Esophagus mucosa (tissue), 1 donor: Measurements from ENCODE around the gene NNT. TPM values are rescaled to one million over a fixed set of nuclear protein-coding genes. Genes with fewer than 3 reads are reported as not detected.
"Not testable (repeated sequence)": the region's sequence is repeated elsewhere in the genome, so short reads cannot be mapped to it uniquely, and the experiment has no call there.

Experiments used
- ATAC-seq: fragments of 200-7000 bp; cut with Tn5 transposase; one replicate; pipeline ENCODE4 v1.9.1; 2020
- total RNA-seq: library from RNA; stranded (reverse); gene quantifications from one replicate; pipeline ENCODE4 v1.2.4, GENCODE V29; 2023
- donor health status: DM: yes; HTN: yes; CAD: no.

Gene NNT
- total RNA-seq, 1 donor from 2014 or later: 34.2 TPM

GRCh38 chr5:43674536-43674935 lies 71.6 kb downstream of the NNT start:
- ATAC-seq: no peak

GRCh38 chr5:43675357-43675756 lies 72.4 kb downstream of the NNT start:
- ATAC-seq: no peak

- no peak for ATAC-seq
Measured at GRCh38 chr5:43676083-43676840, 73.3 kb downstream of the NNT start.

- no peak for ATAC-seq
Measured at GRCh38 chr5:43677253-43677652, 74.3 kb downstream of the NNT start.

- no peak for ATAC-seq
Measured at GRCh38 chr5:43679214-43679613, 76.2 kb downstream of the NNT start.

- no peak for ATAC-seq
Measured at GRCh38 chr5:43680286-43680685, 77.3 kb downstream of the NNT start.

GRCh38 chr5:43683884-43684471 lies 81.0 kb downstream of the NNT start:
- ATAC-seq: no peak

GRCh38 chr5:43685252-43685950 lies 82.4 kb downstream of the NNT start:
- ATAC-seq: no peak

- ATAC-seq: no peak
Measured at GRCh38 chr5:43687275-43687674, 84.3 kb downstream of the NNT start.

GRCh38 chr5:43691275-43691674 lies 88.3 kb downstream of the NNT start:
- no peak for ATAC-seq

- ATAC-seq: no peak
Measured at GRCh38 chr5:43691893-43692292, 88.9 kb downstream of the NNT start.

- ATAC-seq: no peak
Measured at GRCh38 chr5:43693411-43693810, 90.4 kb downstream of the NNT start.

GRCh38 chr5:43694027-43694426 lies 91.0 kb downstream of the NNT start:
- no peak for ATAC-seq

GRCh38 chr5:43696444-43696843 lies 93.5 kb downstream of the NNT start:
- not testable (repeated sequence) for ATAC-seq

GRCh38 chr5:43699910-43700309 lies 96.9 kb downstream of the NNT start:
- ATAC-seq: no peak

GRCh38 chr5:43700601-43701000 lies 97.6 kb downstream of the NNT start:
- ATAC-seq: no peak

- ATAC-seq: no peak
Measured at GRCh38 chr5:43701227-43701626, 98.2 kb downstream of the NNT start.

- no peak for ATAC-seq
Measured at GRCh38 chr5:43702293-43702692, 99.3 kb downstream of the NNT start.

- ATAC-seq: no peak
Measured at GRCh38 chr5:43702815-43703214, 99.8 kb downstream of the NNT start.

- no peak for ATAC-seq
Measured at GRCh38 chr5:43704243-43704642, 101.3 kb downstream of the NNT start.

GRCh38 chr5:43706576-43706975 lies 103.6 kb downstream of the NNT start:
- ATAC-seq: not testable (repeated sequence)

GRCh38 chr5:43711496-43711895 lies 108.5 kb downstream of the NNT start:
- no peak for ATAC-seq

- ATAC-seq: no peak
Measured at GRCh38 chr5:43712081-43712480, 109.1 kb downstream of the NNT start.

- not testable (repeated sequence) for ATAC-seq
Measured at GRCh38 chr5:43719783-43720182, 116.8 kb downstream of the NNT start.
